GM23338 (cell line): Measurements from ENCODE around the gene SRGAP2B. TPM values are rescaled to one million over a fixed set of nuclear protein-coding genes. Genes with fewer than 3 reads are reported as not detected.
"Not testable (repeated sequence)": the region's sequence is repeated elsewhere in the genome, so short reads cannot be mapped to it uniquely, and the experiment has no call there.

Experiments
- ATAC-seq: fragments of 200-7000 bp; cut with Tn5 transposase; 3 replicates; pipeline ENCODE4 v1.9.1; 2020
- DNase-seq: peaks from one replicate; pipeline ENCODE4 v3.0.0-alpha.2; 2015; ENCODE audit warnings: low spot score
- H2AFZ ChIP-seq: fragments of 200-600 bp; sonication (generic); 2 replicates; pipeline ENCODE4 v1.8.0; 2016; ENCODE audit warnings: antibody characterized with exemption, mild to moderate bottlenecking, moderate library complexity
- H3F3A ChIP-seq: fragments of 200-600 bp; sonication (generic); replicated peaks from 2 replicates; pipeline ENCODE4 v1.8.0; 2017; ENCODE audit warnings: antibody characterized with exemption, mixed run types, low read depth
- H3K27ac ChIP-seq: fragments of 200-600 bp; sonication (generic); 2 replicates; pipeline ENCODE4 v1.6.1; 2016; ENCODE audit warnings: low read depth
- H3K27me3 ChIP-seq: fragments of 200-600 bp; sonication (generic); 2 replicates; pipeline ENCODE4 v1.8.0; 2016; ENCODE audit warnings: mild to moderate bottlenecking, mixed run types, moderate library complexity; ENCODE audit not compliant: insufficient read depth
- H3K36me3 ChIP-seq: fragments of 200-600 bp; sonication (generic); 2 replicates; pipeline ENCODE4 v1.8.0; 2016; ENCODE audit warnings: mild to moderate bottlenecking; ENCODE audit not compliant: insufficient read depth
- H3K4me1 ChIP-seq: fragments of 200-600 bp; sonication (generic); 2 replicates; pipeline ENCODE4 v1.8.0; 2016; ENCODE audit warnings: mild to moderate bottlenecking, moderate library complexity; ENCODE audit not compliant: insufficient read depth
- H3K4me2 ChIP-seq: fragments of 200-600 bp; sonication (generic); 2 replicates; pipeline ENCODE4 v1.7.1; 2017; ENCODE audit warnings: mixed run types
- H3K4me3 ChIP-seq: fragments of 200-600 bp; sonication (generic); 2 replicates; pipeline ENCODE4 v1.6.1; 2016; ENCODE audit warnings: mixed run types
- H3K79me2 ChIP-seq: fragments of 200-600 bp; sonication (generic); replicated peaks from 2 replicates; pipeline ENCODE4 v1.8.0; 2017; ENCODE audit warnings: mild to moderate bottlenecking; ENCODE audit not compliant: insufficient read depth
- H3K9me2 ChIP-seq: fragments of 200-600 bp; sonication (generic); 2 replicates; pipeline ENCODE4 v1.8.0; 2017; ENCODE audit not compliant: insufficient read depth
- H4K20me1 ChIP-seq: fragments of 200-600 bp; sonication (generic); replicated peaks from 2 replicates; pipeline ENCODE4 v1.8.0; 2017; ENCODE audit warnings: mild to moderate bottlenecking; ENCODE audit not compliant: insufficient read depth
- H3K27ac Mint-ChIP-seq: 2 replicates; pipeline ENCODE4 v1.8.0; 2020; ENCODE audit warnings: inconsistent platforms, mild to moderate bottlenecking, moderate library complexity, mixed read lengths
- H3K27me3 Mint-ChIP-seq: 3 replicates; pipeline ENCODE4 v1.8.0; 2022; ENCODE audit warnings: low read depth, mild to moderate bottlenecking, moderate library complexity, mixed read lengths, inconsistent platforms; ENCODE audit not compliant: insufficient read depth, poor library complexity
- H3K36me3 Mint-ChIP-seq: 3 replicates; pipeline ENCODE4 v1.8.0; 2021; ENCODE audit warnings: low read depth, mild to moderate bottlenecking, inconsistent platforms, moderate library complexity, mixed read lengths
- H3K4me1 Mint-ChIP-seq: 3 replicates; pipeline ENCODE4 v1.8.0; 2020; ENCODE audit warnings: mild to moderate bottlenecking, inconsistent platforms, mixed read lengths
- H3K4me3 Mint-ChIP-seq: 3 replicates; pipeline ENCODE4 v1.8.0; 2021; ENCODE audit warnings: moderate library complexity, mild to moderate bottlenecking, inconsistent platforms, mixed read lengths
- H3K9me3 Mint-ChIP-seq: 3 replicates; pipeline ENCODE4 v1.8.0; 2020; ENCODE audit warnings: moderate library complexity, mild to moderate bottlenecking, inconsistent platforms, mixed read lengths
- polyA plus RNA-seq: library from polyadenylated mRNA; unstranded; fragments of >200 nt; fragmentation: Nextera tagmentation; extraction: Ambion mirVana; gene quantifications from 2 replicates; pipeline ENCODE4 v1.2.1, GENCODE V29; 2016
- total RNA-seq: library from RNA; depleted of rRNA; stranded (reverse); fragments of >200 nt; shearing (Covaris generic); gene quantifications from 2 replicates; pipeline ENCODE4 v1.2.3, GENCODE V29; 2014

Gene SRGAP2B
- total and polyA plus RNA-seq, 2 experiments from 2014 or later, result 17.4 to 28.8 TPM

- not testable (repeated sequence) for DNase-seq, H3K36me3 ChIP-seq, H3K9me2 ChIP-seq, H2AFZ ChIP-seq, H3K27ac Mint-ChIP-seq, H3K79me2 ChIP-seq, H3K9me3 Mint-ChIP-seq, H3K4me3 ChIP-seq, ATAC-seq, H3K36me3 Mint-ChIP-seq, H3K27me3 Mint-ChIP-seq, H3K27ac ChIP-seq, H3K4me1 ChIP-seq, H3K27me3 ChIP-seq, H4K20me1 ChIP-seq, H3K4me2 ChIP-seq, H3K4me1 Mint-ChIP-seq, H3K4me3 Mint-ChIP-seq, H3F3A ChIP-seq
Observed at GRCh38 chr1:144987131-144987530, 108.0 kb downstream of the SRGAP2B start.

- H3K4me1 Mint-ChIP-seq, H3F3A ChIP-seq, DNase-seq, H3K9me3 Mint-ChIP-seq, H3K27ac Mint-ChIP-seq, H3K27me3 Mint-ChIP-seq, H3K4me3 Mint-ChIP-seq, H3K79me2 ChIP-seq, H3K27ac ChIP-seq, H3K4me1 ChIP-seq, H3K36me3 Mint-ChIP-seq, H3K36me3 ChIP-seq, H3K4me2 ChIP-seq, H4K20me1 ChIP-seq, ATAC-seq, H2AFZ ChIP-seq, H3K4me3 ChIP-seq, H3K9me2 ChIP-seq, H3K27me3 ChIP-seq: not testable (repeated sequence)
Observed at GRCh38 chr1:144986171-144986860, 108.8 kb downstream of the SRGAP2B start.

- H3K4me1 Mint-ChIP-seq, result peaks cover 11% of the 10 kb centered on the region
- not testable (repeated sequence) for H3K9me2 ChIP-seq, H3K9me3 Mint-ChIP-seq, ATAC-seq, H3K27me3 Mint-ChIP-seq, H3K27ac ChIP-seq, H3K4me1 ChIP-seq, DNase-seq, H3K4me3 Mint-ChIP-seq, H4K20me1 ChIP-seq, H3K79me2 ChIP-seq, H3F3A ChIP-seq, H3K27me3 ChIP-seq, H3K36me3 Mint-ChIP-seq, H3K36me3 ChIP-seq, H3K4me3 ChIP-seq, H3K4me2 ChIP-seq, H3K27ac Mint-ChIP-seq, H2AFZ ChIP-seq
Observed at GRCh38 chr1:144985550-144986170, 109.5 kb downstream of the SRGAP2B start.

GRCh38 chr1:144982802-144983525 lies 112.2 kb downstream of the SRGAP2B start:
- H3K27me3 Mint-ChIP-seq, H3K27ac ChIP-seq, H3K4me3 Mint-ChIP-seq, H3K36me3 ChIP-seq, H3K4me2 ChIP-seq, H3K79me2 ChIP-seq, H4K20me1 ChIP-seq, H3K27me3 ChIP-seq, H3K4me1 ChIP-seq, H3K9me2 ChIP-seq, H3K4me3 ChIP-seq, DNase-seq, H3F3A ChIP-seq, H3K27ac Mint-ChIP-seq, H3K9me3 Mint-ChIP-seq, H3K36me3 Mint-ChIP-seq, H2AFZ ChIP-seq, ATAC-seq: not testable (repeated sequence)
- peaks cover 11% of the 10 kb centered on the region for H3K4me1 Mint-ChIP-seq

GRCh38 chr1:144981157-144981556 lies 114.0 kb downstream of the SRGAP2B start:
- not testable (repeated sequence) for H3K27me3 Mint-ChIP-seq

GRCh38 chr1:144979960-144980595 lies 115.0 kb downstream of the SRGAP2B start:
- not testable (repeated sequence) for H3F3A ChIP-seq, H3K4me1 ChIP-seq, H3K27ac ChIP-seq, H3K9me2 ChIP-seq, H3K4me3 ChIP-seq, H3K79me2 ChIP-seq, H3K9me3 Mint-ChIP-seq, H3K4me2 ChIP-seq, DNase-seq, H4K20me1 ChIP-seq, H3K27me3 ChIP-seq, H3K36me3 Mint-ChIP-seq, H3K4me1 Mint-ChIP-seq, H2AFZ ChIP-seq, H3K4me3 Mint-ChIP-seq, H3K36me3 ChIP-seq, H3K27ac Mint-ChIP-seq, H3K27me3 Mint-ChIP-seq
- ATAC-seq, result peak; percentile 86

More at GRCh38 chr1:144981157-144981556, 114.0 kb downstream of the SRGAP2B start:
- H2AFZ ChIP-seq, H3K4me3 ChIP-seq, DNase-seq, H3K9me3 Mint-ChIP-seq, H3K79me2 ChIP-seq, H3K4me3 Mint-ChIP-seq, H3K9me2 ChIP-seq, H3K36me3 Mint-ChIP-seq, H3K4me2 ChIP-seq, H3K36me3 ChIP-seq, H3K4me1 Mint-ChIP-seq, H3F3A ChIP-seq, H3K27ac Mint-ChIP-seq, H4K20me1 ChIP-seq, H3K27ac ChIP-seq, H3K27me3 ChIP-seq, H3K4me1 ChIP-seq: not testable (repeated sequence)
- peak; percentile 49; the same call in 2 of the 3 replicates for ATAC-seq
